ENCODE data around the gene TOM1L1.

The TOM1L1 gene

DNA sequence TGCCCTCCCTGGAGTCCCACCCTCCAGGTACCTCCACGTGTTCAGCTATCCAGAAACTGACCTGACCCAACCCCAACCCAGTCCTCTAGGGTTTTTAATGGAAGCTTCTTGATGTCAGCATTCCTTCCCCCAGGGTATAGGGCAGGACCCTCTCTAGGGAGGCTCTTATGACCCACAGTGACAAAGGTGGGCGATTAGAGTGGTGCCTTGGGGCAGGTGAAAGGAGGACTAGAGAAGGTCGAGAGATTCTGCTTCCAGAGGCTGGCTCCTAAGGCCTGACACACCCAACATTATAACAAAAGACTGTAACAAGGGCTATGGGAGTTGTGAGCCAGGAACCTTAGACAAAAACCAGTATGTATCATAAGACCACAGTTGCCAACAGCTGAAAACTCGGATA is 50.6 kb downstream of the TOM1L1 start:
- Histone ChIP-seq H3K27me3 (ENCODE audit: insufficient read depth, low read length) (no peaks in the 10 kb centered on the region), H3K9ac (ENCODE audit: low read depth, low read length) (no peak overlapping the region), H3K4me3 (ENCODE audit: low read length) (no peak overlapping the region), H3K9me3 (ENCODE audit: insufficient read depth, low read depth, low read length) (no peaks in the 10 kb centered on the region), H3K36me3 (ENCODE audit: insufficient read depth, low read depth, low read length) (peaks cover 95% of the 10 kb centered on the region), H3K4me1 (ENCODE audit: insufficient read depth, low read length) (no peaks in the 10 kb centered on the region), H3K27ac (ENCODE audit: low read length) (no peak overlapping the region)

DNA sequence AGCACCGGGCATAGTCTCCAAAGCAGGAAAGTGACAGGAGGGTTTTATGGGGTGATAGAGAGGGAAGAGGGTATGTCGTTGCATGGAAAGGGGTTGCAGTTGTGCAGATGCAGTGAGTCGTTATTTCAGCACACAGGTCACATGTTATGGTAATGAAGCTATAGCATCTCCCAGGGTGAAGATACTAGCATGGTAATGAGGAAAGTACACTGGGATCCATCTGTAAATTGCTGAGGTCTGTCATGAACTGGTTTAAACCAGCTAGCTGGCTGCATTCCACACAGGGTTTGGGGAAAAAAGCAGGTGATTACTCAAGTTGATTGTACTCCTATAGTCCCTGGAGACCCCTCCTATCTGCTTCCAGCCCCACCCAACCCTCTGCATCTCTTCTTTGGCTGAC is 56.1 kb downstream of the TOM1L1 start:
- H3K4me3 ChIP-seq (ENCODE audit: low read length) = no peak overlapping the region
- no peak overlapping the region for H3K27ac ChIP-seq (ENCODE audit: low read length)
- H3K36me3 ChIP-seq (ENCODE audit: insufficient read depth, low read depth, low read length) = peaks cover 92% of the 10 kb centered on the region
- H3K27me3 ChIP-seq (ENCODE audit: insufficient read depth, low read length) = no peaks in the 10 kb centered on the region
- H3K4me1 ChIP-seq (ENCODE audit: insufficient read depth, low read length) = peaks cover 9% of the 10 kb centered on the region
- no peaks in the 10 kb centered on the region for H3K9me3 ChIP-seq (ENCODE audit: insufficient read depth, low read depth, low read length)
- H3K9ac ChIP-seq (ENCODE audit: low read depth, low read length) = no peak overlapping the region; the same call in 1 of the 2 replicates

- H3K9ac ChIP-seq (ENCODE audit: low read depth, low read length) = peak overlapping the region; percentile 86
- 0 out of 2 replicates have a peak, but pooled peaks cover 2% of the 10 kb centered on the region for H3K4me1 ChIP-seq (ENCODE audit: insufficient read depth, low read length)
These were observed 67.1 kb downstream of the TOM1L1 start for GRCh38 chr17:54967621-54968261.

GRCh38 chr17:54968262-54968987 is 67.8 kb downstream of the TOM1L1 start, which contains the start of the genes COX11 and STXBP4:
TSS of gene COX11 (minus strand) at chr17:54968654. CDS start at chr17:54968646, 8 bp downstream.
TSS of gene STXBP4 (plus strand) at chr17:54968765. CDS start at chr17:54986220, 17,455 bp downstream.
- peaks cover 26% of the 10 kb centered on the region for H3K36me3 ChIP-seq (ENCODE audit: insufficient read depth, low read depth, low read length)
- H3K27me3 ChIP-seq (ENCODE audit: insufficient read depth, low read length) = no peaks in the 10 kb centered on the region
- 0 out of 2 replicates have a peak, but pooled peaks cover 2% of the 10 kb centered on the region for H3K4me1 ChIP-seq (ENCODE audit: insufficient read depth, low read length)
- peak within 1 kb of the TSS; percentile 86 for H3K9ac ChIP-seq (ENCODE audit: low read depth, low read length)
- peak within 1 kb of the TSS; percentile 67 for H3K27ac ChIP-seq (ENCODE audit: low read length)
- H3K9me3 ChIP-seq (ENCODE audit: insufficient read depth, low read depth, low read length) = no peaks in the 10 kb centered on the region
- H3K4me3 ChIP-seq (ENCODE audit: low read length) = peak within 1 kb of the TSS; percentile 85

More at GRCh38 chr17:54967621-54968261, 67.1 kb downstream of the TOM1L1 start:
- no peaks in the 10 kb centered on the region for H3K9me3 ChIP-seq (ENCODE audit: insufficient read depth, low read depth, low read length)
- H3K27ac ChIP-seq (ENCODE audit: low read length) = peak overlapping the region; percentile 67
- H3K36me3 ChIP-seq (ENCODE audit: insufficient read depth, low read depth, low read length) = peaks cover 33% of the 10 kb centered on the region
- peak overlapping the region; percentile 85 for H3K4me3 ChIP-seq (ENCODE audit: low read length)
- H3K27me3 ChIP-seq (ENCODE audit: insufficient read depth, low read length) = no peaks in the 10 kb centered on the region

- H3K27me3 ChIP-seq (ENCODE audit: insufficient read depth, low read length) = no peaks in the 10 kb centered on the region
- peak overlapping the region; percentile 21 for H3K27ac ChIP-seq (ENCODE audit: low read length)
- H3K4me1 ChIP-seq (ENCODE audit: insufficient read depth, low read length) = 0 out of 2 replicates have a peak, but pooled peaks cover 2% of the 10 kb centered on the region
- peak overlapping the region; percentile 86 for H3K9ac ChIP-seq (ENCODE audit: low read depth, low read length)
- H3K4me3 ChIP-seq (ENCODE audit: low read length) = peak overlapping the region; percentile 85
- no peaks in the 10 kb centered on the region for H3K9me3 ChIP-seq (ENCODE audit: insufficient read depth, low read depth, low read length)
- peaks cover 21% of the 10 kb centered on the region for H3K36me3 ChIP-seq (ENCODE audit: insufficient read depth, low read depth, low read length)
These were observed 68.3 kb downstream of the TOM1L1 start for GRCh38 chr17:54968988-54969332.

DNA sequence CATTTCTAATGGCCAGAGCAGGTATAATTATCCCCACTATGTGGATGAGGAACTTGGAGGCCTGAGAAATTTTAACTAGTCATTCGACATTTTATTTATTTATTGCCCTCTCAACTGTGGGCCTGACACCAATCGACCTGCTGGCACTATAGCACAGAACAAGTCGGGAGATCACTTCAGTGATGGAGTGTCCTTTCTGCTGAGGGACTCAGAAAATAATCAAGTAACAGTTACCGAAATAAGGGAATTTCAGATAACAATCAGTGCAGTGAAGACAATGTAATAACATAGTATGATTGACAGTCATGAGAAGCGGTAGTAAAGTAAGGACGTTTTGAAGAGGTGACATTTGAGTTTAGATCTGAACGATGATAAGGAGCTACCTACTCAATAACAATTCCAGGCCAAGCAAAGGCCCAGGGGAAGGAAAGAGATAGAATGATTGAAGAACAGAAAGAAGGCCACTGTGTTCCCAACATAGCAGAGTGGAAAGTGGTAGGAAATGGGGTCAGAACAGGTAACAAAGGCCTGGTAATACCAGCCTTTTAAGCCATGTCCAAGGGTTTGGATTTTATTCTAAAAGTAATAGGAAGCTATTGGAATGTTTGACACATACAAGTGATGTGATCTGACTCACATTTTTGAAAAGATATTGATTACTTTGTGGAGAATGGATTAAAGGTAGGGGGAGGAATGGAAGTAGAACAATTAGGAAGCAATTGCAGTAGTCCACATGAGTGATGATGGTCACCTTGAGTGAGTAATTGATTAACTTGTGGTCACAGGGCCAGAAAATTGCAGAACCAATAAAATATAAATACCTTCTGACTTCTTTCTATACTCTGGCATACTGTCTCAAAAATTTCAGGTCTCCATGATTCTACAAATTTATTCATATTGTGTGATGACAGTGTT is 69.3 kb downstream of the TOM1L1 start:
- Histone ChIP-seq H3K36me3 (ENCODE audit: insufficient read depth, low read depth, low read length) (peaks cover 11% of the 10 kb centered on the region), H3K27ac (ENCODE audit: low read length) (no peak overlapping the region), H3K4me1 (ENCODE audit: insufficient read depth, low read length) (0 out of 2 replicates have a peak, but pooled peaks cover 2% of the 10 kb centered on the region), H3K27me3 (ENCODE audit: insufficient read depth, low read length) (no peaks in the 10 kb centered on the region), H3K9me3 (ENCODE audit: insufficient read depth, low read depth, low read length) (no peaks in the 10 kb centered on the region), H3K4me3 (ENCODE audit: low read length) (peak overlapping the region; percentile 85), H3K9ac (ENCODE audit: low read depth, low read length) (peak overlapping the region; percentile 86; the same call in 1 of the 2 replicates)

- Histone ChIP-seq H3K36me3 (ENCODE audit: insufficient read depth, low read depth, low read length) (no peaks in the 10 kb centered on the region; the same call in 1 of the 2 replicates), H3K27me3 (ENCODE audit: insufficient read depth, low read length) (no peaks in the 10 kb centered on the region), H3K4me3 (ENCODE audit: low read length) (no peak overlapping the region), H3K27ac (ENCODE audit: low read length) (no peak overlapping the region), H3K9me3 (ENCODE audit: insufficient read depth, low read depth, low read length) (no peaks in the 10 kb centered on the region), H3K4me1 (ENCODE audit: insufficient read depth, low read length) (0 out of 2 replicates have a peak, but pooled peaks cover 1% of the 10 kb centered on the region), H3K9ac (ENCODE audit: low read depth, low read length) (no peak overlapping the region)
These were observed 70.5 kb downstream of the TOM1L1 start for GRCh38 chr17:54971147-54971546.

DNA sequence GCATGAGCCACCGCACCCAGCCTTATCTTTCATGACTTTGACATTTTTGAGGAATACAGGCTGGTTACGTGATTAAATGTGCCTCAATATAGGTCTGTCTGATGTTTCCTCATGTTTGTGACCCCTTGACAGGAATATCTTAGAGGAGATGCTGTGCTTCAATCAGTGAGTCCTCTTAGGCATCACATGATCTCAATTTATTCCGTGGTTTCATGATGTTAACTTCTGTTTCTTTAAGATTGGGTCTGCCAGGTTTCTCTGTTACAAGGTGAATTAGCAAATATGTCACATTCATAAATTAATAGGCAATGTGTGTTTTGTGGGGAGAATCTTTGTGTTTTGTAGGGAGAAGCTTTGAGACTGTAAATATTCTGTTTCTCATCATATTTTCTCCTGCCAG is 71.2 kb downstream of the TOM1L1 start:
- H3K36me3 ChIP-seq (ENCODE audit: insufficient read depth, low read depth, low read length) = no peaks in the 10 kb centered on the region
- H3K4me1 ChIP-seq (ENCODE audit: insufficient read depth, low read length) = no peaks in the 10 kb centered on the region
- H3K9ac ChIP-seq (ENCODE audit: low read depth, low read length) = no peak overlapping the region
- H3K4me3 ChIP-seq (ENCODE audit: low read length) = no peak overlapping the region
- no peak overlapping the region for H3K27ac ChIP-seq (ENCODE audit: low read length)
- no peaks in the 10 kb centered on the region for H3K27me3 ChIP-seq (ENCODE audit: insufficient read depth, low read length)
- no peaks in the 10 kb centered on the region for H3K9me3 ChIP-seq (ENCODE audit: insufficient read depth, low read depth, low read length)

- H3K9ac ChIP-seq (ENCODE audit: low read depth, low read length) = no peak overlapping the region
- H3K27ac ChIP-seq (ENCODE audit: low read length) = no peak overlapping the region
- H3K27me3 ChIP-seq (ENCODE audit: insufficient read depth, low read length) = no peaks in the 10 kb centered on the region
These were observed 71.9 kb downstream of the TOM1L1 start for GRCh38 chr17:54972406-54973138.

GRCh38 chr17:54974759-54975158 is 74.1 kb downstream of the TOM1L1 start:
- H3K27me3 ChIP-seq (ENCODE audit: insufficient read depth, low read length) = no peaks in the 10 kb centered on the region
- H3K9ac ChIP-seq (ENCODE audit: low read depth, low read length) = no peak overlapping the region
- H3K4me1 ChIP-seq (ENCODE audit: insufficient read depth, low read length) = no peaks in the 10 kb centered on the region
- no peak overlapping the region for H3K4me3 ChIP-seq (ENCODE audit: low read length)
- no peak overlapping the region for H3K27ac ChIP-seq (ENCODE audit: low read length)
- no peaks in the 10 kb centered on the region for H3K36me3 ChIP-seq (ENCODE audit: insufficient read depth, low read depth, low read length)
- H3K9me3 ChIP-seq (ENCODE audit: insufficient read depth, low read depth, low read length) = peaks cover 5% of the 10 kb centered on the region; the same call in 1 of the 2 replicates

More at GRCh38 chr17:54972406-54973138, 71.9 kb downstream of the TOM1L1 start:
- no peaks in the 10 kb centered on the region for H3K36me3 ChIP-seq (ENCODE audit: insufficient read depth, low read depth, low read length)
- no peaks in the 10 kb centered on the region for H3K4me1 ChIP-seq (ENCODE audit: insufficient read depth, low read length)
- H3K9me3 ChIP-seq (ENCODE audit: insufficient read depth, low read depth, low read length) = no peaks in the 10 kb centered on the region
- H3K4me3 ChIP-seq (ENCODE audit: low read length) = no peak overlapping the region

DNA sequence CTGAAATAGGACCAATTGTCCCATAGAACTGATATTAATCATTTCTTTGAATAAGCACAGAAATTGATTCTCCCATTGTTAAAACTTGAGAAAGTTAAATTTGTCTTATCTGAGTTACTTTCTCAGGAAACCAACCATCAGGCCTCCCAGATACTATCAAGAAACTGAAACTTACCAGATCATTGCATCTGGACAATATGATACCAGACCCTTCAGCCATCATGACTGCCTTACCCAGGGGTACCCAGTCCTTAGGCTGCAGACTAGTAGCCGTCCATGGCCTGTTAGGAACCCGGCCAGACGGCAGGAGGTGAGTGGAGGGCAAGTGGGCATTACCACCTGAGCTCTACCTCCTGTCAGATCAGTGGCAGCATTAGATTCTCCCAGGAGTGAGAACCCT is 75.7 kb downstream of the TOM1L1 start:
- H3K9me3 ChIP-seq (ENCODE audit: insufficient read depth, low read depth, low read length) = peaks cover 14% of the 10 kb centered on the region; the same call in 1 of the 2 replicates
- H3K27ac ChIP-seq (ENCODE audit: low read length) = no peak overlapping the region
- no peaks in the 10 kb centered on the region for H3K36me3 ChIP-seq (ENCODE audit: insufficient read depth, low read depth, low read length)

More for the DNA sequence above, 75.7 kb downstream of the TOM1L1 start:
- no peak overlapping the region for H3K4me3 ChIP-seq (ENCODE audit: low read length)
- H3K27me3 ChIP-seq (ENCODE audit: insufficient read depth, low read length) = no peaks in the 10 kb centered on the region
- H3K4me1 ChIP-seq (ENCODE audit: insufficient read depth, low read length) = no peaks in the 10 kb centered on the region
- H3K9ac ChIP-seq (ENCODE audit: low read depth, low read length) = no peak overlapping the region
